GM12878 (cell line): ENCODE measurements around the gene H6PD.

ENCODE experiments used
- CTCF ChIP-seq, 3 experiments: IDR thresholded peaks in 2 of 3; conservative IDR thresholded peaks in 1 of 3; 2 replicates each; pipeline ENCODE4 v1.5.1; 2011; ENCODE audit warnings: low read depth in 3 of 3, low read length in 3 of 3, mild to moderate bottlenecking in 3 of 3, control low read depth in 2 of 3, moderate library complexity in 2 of 3, inconsistent platforms in 1 of 3, mixed read lengths in 1 of 3; ENCODE audit not compliant: control insufficient read depth in 2 of 3, insufficient read depth in 1 of 3; ENCODE audit errors: extremely low read depth in 1 of 3
- EP300 ChIP-seq, 2 experiments: fragments of 150-350 bp in 1 of 2; IDR thresholded peaks; 2 replicates each; pipeline ENCODE4 v1.6.1; 2011 to 2012; ENCODE audit warnings: low read depth in 2 of 2, low read length in 2 of 2, borderline replicate concordance in 1 of 2, improper control_type of control experiment in 1 of 2, inconsistent platforms in 1 of 2; ENCODE audit not compliant: control insufficient read depth in 1 of 2
- JUNB ChIP-seq: IDR thresholded peaks from 2 replicates; pipeline ENCODE4 v1.6.1; 2016; ENCODE audit warnings: antibody characterized with exemption, mild to moderate bottlenecking
- NRF1 ChIP-seq: conservative IDR thresholded peaks from 2 replicates; pipeline ENCODE4 v1.6.1; 2011; ENCODE audit warnings: mild to moderate bottlenecking, low read depth, low read length, improper control_type of control experiment
- POLR2AphosphoS5 ChIP-seq: IDR thresholded peaks from 2 replicates; pipeline ENCODE4 v1.6.1; 2011; ENCODE audit warnings: mild to moderate bottlenecking, low read length, inconsistent platforms
- RAD21 ChIP-seq: IDR thresholded peaks from 2 replicates; pipeline ENCODE4 v1.6.1; 2011; ENCODE audit warnings: mild to moderate bottlenecking, low read depth, low read length, moderate library complexity; ENCODE audit not compliant: insufficient read depth
- TF ChIP-seq, protein P1 (sequence below): IDR thresholded peaks from 2 replicates; pipeline ENCODE4 v1.6.1; 2011; ENCODE audit warnings: borderline replicate concordance, low read depth, mild to moderate bottlenecking, moderate library complexity, low read length; ENCODE audit not compliant: insufficient read depth, poor library complexity, severe bottlenecking

GRCh38 chr1:9239622-9240401 is 5.2 kb downstream of the H6PD start:
- TF ChIP-seq POLR2AphosphoS5 = no peak
- TF ChIP-seq CTCF (IDR thresholded peaks at IDR 0.05 in 2 of 3, conservative IDR thresholded peaks at IDR 0.05 in 1 of 3; ENCODE audit: control insufficient read depth in 2 of 3, extremely low read depth in 1 of 3, insufficient read depth in 1 of 3, low read depth in 3 of 3, low read length in 3 of 3) = no peak
- TF ChIP-seq RAD21 = no peak
- TF ChIP-seq NRF1 = no peak
- TF ChIP-seq JUNB = no peak
- TF ChIP-seq, protein P1, sequence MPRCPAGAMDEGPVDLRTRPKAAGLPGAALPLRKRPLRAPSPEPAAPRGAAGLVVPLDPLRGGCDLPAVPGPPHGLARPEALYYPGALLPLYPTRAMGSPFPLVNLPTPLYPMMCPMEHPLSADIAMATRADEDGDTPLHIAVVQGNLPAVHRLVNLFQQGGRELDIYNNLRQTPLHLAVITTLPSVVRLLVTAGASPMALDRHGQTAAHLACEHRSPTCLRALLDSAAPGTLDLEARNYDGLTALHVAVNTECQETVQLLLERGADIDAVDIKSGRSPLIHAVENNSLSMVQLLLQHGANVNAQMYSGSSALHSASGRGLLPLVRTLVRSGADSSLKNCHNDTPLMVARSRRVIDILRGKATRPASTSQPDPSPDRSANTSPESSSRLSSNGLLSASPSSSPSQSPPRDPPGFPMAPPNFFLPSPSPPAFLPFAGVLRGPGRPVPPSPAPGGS = no peak
- no peak for TF ChIP-seq EP300 (IDR thresholded peaks at IDR 0.05; ENCODE audit: borderline replicate concordance in 1 of 2, control insufficient read depth in 1 of 2, low read depth in 2 of 2, low read length in 2 of 2)
